Osteoblast (primary cell): ENCODE data around the gene CHST13. TPM values are rescaled to one million over a fixed set of nuclear protein-coding genes. Genes with fewer than 3 reads are reported as not detected.

Experiments used
- DNase-seq: peaks from one replicate; pipeline ENCODE4 v3.0.0; 2011; ENCODE audit warnings: low spot score, mixed read lengths; ENCODE audit not compliant: insufficient read length; ENCODE audit errors: missing footprints
- H2AFZ ChIP-seq: 2 replicates; pipeline ENCODE4 v1.6.0; 2011; ENCODE audit warnings: mild to moderate bottlenecking, low read length
- H3K27ac ChIP-seq: 2 replicates; pipeline ENCODE4 v1.5.1; 2011; ENCODE audit warnings: mild to moderate bottlenecking, low read depth, low read length, moderate library complexity
- H3K27me3 ChIP-seq: 2 replicates; pipeline ENCODE4 v1.6.0; 2012; ENCODE audit warnings: mild to moderate bottlenecking, control low read depth, inconsistent platforms, low read length, moderate library complexity; ENCODE audit not compliant: insufficient read depth
- H3K36me3 ChIP-seq: 2 replicates; pipeline ENCODE4 v1.5.1; 2011; ENCODE audit warnings: mild to moderate bottlenecking, low read length, control low read depth, moderate library complexity; ENCODE audit not compliant: insufficient read depth
- H3K4me1 ChIP-seq: 2 replicates; pipeline ENCODE4 v1.5.1; 2011; ENCODE audit warnings: mild to moderate bottlenecking, low read length, control low read depth, moderate library complexity; ENCODE audit not compliant: insufficient read depth
- H3K4me2 ChIP-seq: 2 replicates; pipeline ENCODE4 v1.6.0; 2011; ENCODE audit warnings: mild to moderate bottlenecking, low read length; ENCODE audit not compliant: insufficient read depth
- H3K4me3 ChIP-seq: fragments of 200-600 bp; sonication (generic); 3 replicates; pipeline ENCODE4 v1.5.1; 2012; ENCODE audit warnings: mild to moderate bottlenecking, low read length, inconsistent platforms; ENCODE audit not compliant: insufficient read depth
- H3K79me2 ChIP-seq: 2 replicates; pipeline ENCODE4 v1.6.0; 2012; ENCODE audit warnings: mild to moderate bottlenecking, low read length, control low read depth, inconsistent platforms; ENCODE audit not compliant: insufficient read depth
- H3K9me3 ChIP-seq: 2 replicates; pipeline ENCODE4 v1.5.1; 2011; ENCODE audit warnings: low read depth, low read length, control low read depth
- H4K20me1 ChIP-seq: 2 replicates; pipeline ENCODE4 v1.6.0; 2012; ENCODE audit warnings: mild to moderate bottlenecking, low read length, control low read depth; ENCODE audit not compliant: insufficient read depth
- total RNA-seq: library from RNA; depleted of rRNA; stranded (reverse); fragments of >200 nt; gene quantifications from 2 replicates; pipeline ENCODE4 v1.2.3, GENCODE V29; 2012
- TF ChIP-seq, protein P1 (sequence below): IDR thresholded peaks from 2 replicates; pipeline ENCODE4 v1.5.1; 2011; ENCODE audit warnings: mild to moderate bottlenecking, low read depth, low read length, moderate library complexity; ENCODE audit errors: extremely low read depth

Gene CHST13
- total RNA-seq, 1 donor = under 0.01 TPM

DNA sequence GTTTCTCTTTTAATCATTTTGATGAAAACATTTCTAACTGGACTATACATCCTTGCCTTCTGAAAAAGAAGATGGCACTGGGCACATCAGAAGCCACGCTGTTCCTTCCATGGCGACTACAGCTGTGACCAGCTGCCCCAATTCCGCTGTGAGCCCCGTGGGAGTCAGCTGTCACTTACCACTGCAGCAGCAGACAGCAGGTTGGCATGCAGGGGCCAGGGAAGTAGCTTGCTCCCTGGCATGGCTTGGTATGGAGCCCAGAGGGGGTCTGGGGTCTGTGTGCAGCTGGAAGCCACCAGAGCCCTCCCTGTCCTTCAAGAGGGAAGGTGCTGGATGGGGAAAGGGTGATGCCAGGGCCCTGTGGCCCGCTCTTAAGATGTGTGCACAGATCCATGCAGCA lies 43.7 kb upstream of the CHST13 start:
- Histone ChIP-seq H3K79me2 (no peaks in the 10 kb centered on the region), H3K4me2 (no peak overlapping the region), H2AFZ (no peak overlapping the region), H3K4me3 (no peak overlapping the region), H4K20me1 (no peaks in the 10 kb centered on the region), H3K27ac (no peak overlapping the region), H3K4me1 (no peaks in the 10 kb centered on the region), H3K27me3 (no peaks in the 10 kb centered on the region), H3K36me3 (no peaks in the 10 kb centered on the region), H3K9me3 (no peaks in the 10 kb centered on the region)
- DNase-seq = no peak
- TF ChIP-seq, protein P1, sequence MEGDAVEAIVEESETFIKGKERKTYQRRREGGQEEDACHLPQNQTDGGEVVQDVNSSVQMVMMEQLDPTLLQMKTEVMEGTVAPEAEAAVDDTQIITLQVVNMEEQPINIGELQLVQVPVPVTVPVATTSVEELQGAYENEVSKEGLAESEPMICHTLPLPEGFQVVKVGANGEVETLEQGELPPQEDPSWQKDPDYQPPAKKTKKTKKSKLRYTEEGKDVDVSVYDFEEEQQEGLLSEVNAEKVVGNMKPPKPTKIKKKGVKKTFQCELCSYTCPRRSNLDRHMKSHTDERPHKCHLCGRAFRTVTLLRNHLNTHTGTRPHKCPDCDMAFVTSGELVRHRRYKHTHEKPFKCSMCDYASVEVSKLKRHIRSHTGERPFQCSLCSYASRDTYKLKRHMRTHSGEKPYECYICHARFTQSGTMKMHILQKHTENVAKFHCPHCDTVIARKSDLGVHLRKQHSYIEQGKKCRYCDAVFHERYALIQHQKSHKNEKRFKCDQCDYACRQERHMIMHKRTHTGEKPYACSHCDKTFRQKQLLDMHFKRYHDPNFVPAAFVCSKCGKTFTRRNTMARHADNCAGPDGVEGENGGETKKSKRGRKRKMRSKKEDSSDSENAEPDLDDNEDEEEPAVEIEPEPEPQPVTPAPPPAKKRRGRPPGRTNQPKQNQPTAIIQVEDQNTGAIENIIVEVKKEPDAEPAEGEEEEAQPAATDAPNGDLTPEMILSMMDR = no peak

DNA sequence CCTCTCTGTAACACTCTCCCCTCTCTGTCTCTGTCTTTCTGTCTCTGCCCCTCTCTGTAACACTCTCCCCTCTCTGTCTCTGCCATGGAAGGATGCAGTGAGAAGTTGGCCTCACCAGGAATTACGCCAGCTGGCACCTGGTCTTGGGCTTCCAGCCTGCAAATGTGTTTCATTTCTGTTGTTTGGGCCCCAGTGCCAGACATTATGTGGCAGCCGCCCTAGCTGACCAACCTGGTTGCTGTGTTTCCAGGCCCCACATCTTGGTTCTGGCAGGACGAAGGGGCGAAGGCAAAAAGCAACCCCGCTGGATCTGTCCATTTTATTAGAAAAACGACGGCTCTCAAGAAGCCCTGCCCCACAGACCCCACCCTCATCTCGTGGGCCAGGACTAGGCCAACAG lies 43.1 kb upstream of the CHST13 start:
- Histone ChIP-seq H3K27me3 (no peaks in the 10 kb centered on the region), H2AFZ (no peak overlapping the region), H3K4me2 (no peak overlapping the region), H3K36me3 (no peaks in the 10 kb centered on the region), H3K4me1 (no peaks in the 10 kb centered on the region), H3K9me3 (no peaks in the 10 kb centered on the region), H3K79me2 (no peaks in the 10 kb centered on the region), H3K27ac (no peak overlapping the region), H3K4me3 (no peak overlapping the region), H4K20me1 (no peaks in the 10 kb centered on the region)
- no peak for DNase-seq
- TF ChIP-seq, protein P1 = no peak

DNA sequence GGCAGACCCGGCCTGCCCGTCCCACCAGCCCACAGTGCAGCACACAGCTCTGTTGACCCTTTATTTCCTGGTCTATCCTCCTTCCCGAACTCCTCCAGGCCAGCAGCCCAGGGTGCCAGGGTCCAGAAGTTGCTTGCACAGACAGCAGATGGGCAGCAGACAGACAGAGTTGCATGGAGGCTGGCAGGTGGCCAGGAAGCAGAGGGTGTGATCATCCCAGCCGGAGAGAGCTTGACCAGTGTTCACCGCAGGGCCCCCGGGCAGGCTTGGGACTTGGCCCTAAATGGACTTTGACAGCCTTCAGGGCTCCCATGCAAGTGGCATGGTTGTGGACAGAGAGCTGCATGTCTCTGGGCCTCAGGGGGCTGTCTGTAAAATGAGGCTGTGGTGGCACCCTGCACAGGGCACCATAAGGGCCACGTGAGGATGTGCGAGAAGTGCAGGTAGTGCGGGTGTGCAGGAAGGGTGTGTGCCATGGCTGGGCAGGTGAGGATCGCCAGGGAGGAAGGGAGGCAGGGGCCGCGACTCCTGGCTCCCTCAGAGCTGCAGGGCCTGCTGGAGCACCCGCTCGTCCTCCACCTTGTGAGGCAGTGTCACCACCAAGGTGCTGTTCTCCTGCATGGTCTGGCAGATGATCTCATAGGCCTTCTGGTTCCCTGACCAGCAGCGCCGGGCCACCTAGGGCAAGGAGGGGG lies 42.0 kb upstream of the CHST13 start:
- H3K4me2 ChIP-seq = no peak overlapping the region
- H3K27me3 ChIP-seq = no peaks in the 10 kb centered on the region
- H3K36me3 ChIP-seq = no peaks in the 10 kb centered on the region
- no peaks in the 10 kb centered on the region for H3K79me2 ChIP-seq
- H3K27ac ChIP-seq = no peak overlapping the region
- no peak overlapping the region for H2AFZ ChIP-seq
- no peaks in the 10 kb centered on the region for H3K9me3 ChIP-seq
- no peaks in the 10 kb centered on the region for H3K4me1 ChIP-seq
- no peaks in the 10 kb centered on the region for H4K20me1 ChIP-seq
- TF ChIP-seq, protein P1 = no peak
- no peak for DNase-seq
- no peak overlapping the region for H3K4me3 ChIP-seq

DNA sequence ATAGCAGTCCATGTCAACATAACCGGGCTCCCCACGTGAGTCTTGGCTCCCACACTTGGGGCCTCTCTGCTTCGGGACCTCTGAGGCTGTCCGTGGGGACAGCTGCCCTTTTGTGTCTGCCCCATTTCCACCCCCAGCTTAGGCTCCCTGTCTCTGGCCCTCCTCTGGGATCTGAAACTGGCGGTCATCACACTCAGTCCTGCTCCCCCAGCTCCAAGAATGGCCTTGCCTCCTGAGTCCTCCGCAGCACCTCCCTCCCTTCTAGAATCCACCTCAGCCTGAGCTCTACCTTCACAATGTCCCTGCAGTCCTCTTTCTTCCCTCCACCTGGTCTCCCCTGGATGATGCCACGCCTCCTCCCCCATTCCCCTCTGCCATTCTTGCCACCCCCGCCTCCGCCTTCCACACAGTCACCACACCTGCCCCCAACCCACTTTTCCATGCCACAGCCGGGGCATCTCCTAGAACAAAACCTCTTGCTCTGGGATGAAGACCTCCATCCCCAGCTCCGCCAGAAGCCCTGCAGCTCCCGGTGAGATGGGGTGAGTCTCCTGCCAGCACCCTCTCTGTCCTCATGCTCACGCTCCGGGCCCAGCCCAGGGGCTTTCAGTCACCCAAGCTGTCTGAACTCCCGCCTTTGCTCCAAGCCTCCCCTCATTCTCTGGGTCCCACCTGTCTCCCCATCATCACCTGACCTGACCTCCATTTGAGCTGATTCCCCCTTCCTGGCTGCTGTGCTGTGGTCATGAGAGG lies 41.3 kb upstream of the CHST13 start:
- no peaks in the 10 kb centered on the region for H4K20me1 ChIP-seq
- no peak overlapping the region for H3K27ac ChIP-seq
- DNase-seq = no peak
- TF ChIP-seq, protein P1 = no peak
- H3K4me3 ChIP-seq = no peak overlapping the region
- no peaks in the 10 kb centered on the region for H3K79me2 ChIP-seq
- no peaks in the 10 kb centered on the region for H3K36me3 ChIP-seq
- no peak overlapping the region for H2AFZ ChIP-seq
- no peaks in the 10 kb centered on the region for H3K4me1 ChIP-seq
- H3K9me3 ChIP-seq = no peaks in the 10 kb centered on the region
- H3K27me3 ChIP-seq = no peaks in the 10 kb centered on the region
- no peak overlapping the region for H3K4me2 ChIP-seq
